Stimulated activated CD4-positive, alpha-beta T cell treated with anti-CD3 and anti-CD28 coated beads, Interleukin-1b, Interleukin-23, amount 100 ng/mL, for 24 hours (primary cell): ENCODE data around the gene LAPTM4A.

Experiments
- DNase-seq, 4 experiments: peaks; one replicate each; pipeline ENCODE4 v3.0.0-alpha.2; 2020; ENCODE audit warnings: low read depth in 4 of 4, low spot score in 1 of 4

LAPTM4A gene

GRCh38 chr2:20025065-20025786, 26.2 kb downstream of the LAPTM4A start:
- DNase-seq: no peak

GRCh38 chr2:20023688-20024087, 27.7 kb downstream of the LAPTM4A start:
- no peak for DNase-seq

- DNase-seq: no peak
Measured at GRCh38 chr2:20021405-20022009, 29.9 kb downstream of the LAPTM4A start.

- DNase-seq: no peak
Measured at GRCh38 chr2:20019747-20020146, 31.7 kb downstream of the LAPTM4A start.

GRCh38 chr2:20018601-20019152, 32.8 kb downstream of the LAPTM4A start:
- no peak for DNase-seq

- no peak for DNase-seq
Measured at GRCh38 chr2:20016346-20016745, 35.1 kb downstream of the LAPTM4A start.

- DNase-seq: no peak
Measured at GRCh38 chr2:20015482-20016083, 35.8 kb downstream of the LAPTM4A start.

- DNase-seq: no peak
Measured at GRCh38 chr2:20013126-20013849, 38.1 kb downstream of the LAPTM4A start.

GRCh38 chr2:20012282-20013125, 38.9 kb downstream of the LAPTM4A start, which contains the start of gene MATN3:
Gene MATN3, minus strand, starts transcription at chr2:20012668. Its CDS starts 37 bp downstream, at chr2:20012631.
- DNase-seq: peak in 1 of 4 experiments; percentile 3

- no peak for DNase-seq
Measured at GRCh38 chr2:20012032-20012281, 39.5 kb downstream of the LAPTM4A start.

- DNase-seq: no peak
Measured at GRCh38 chr2:20011276-20012031, 40.0 kb downstream of the LAPTM4A start.

- DNase-seq: no peak
Measured at GRCh38 chr2:20008703-20009102, 42.7 kb downstream of the LAPTM4A start.

- no peak for DNase-seq
Measured at GRCh38 chr2:20005891-20006470, 45.4 kb downstream of the LAPTM4A start.

- DNase-seq: no peak
Measured at GRCh38 chr2:20005067-20005627, 46.3 kb downstream of the LAPTM4A start.

GRCh38 chr2:20001361-20001863, 50.0 kb downstream of the LAPTM4A start:
- DNase-seq: no peak

- no peak for DNase-seq
Measured at GRCh38 chr2:19993731-19994130, 57.7 kb downstream of the LAPTM4A start.

- no peak for DNase-seq
Measured at GRCh38 chr2:19991895-19992294, 59.5 kb downstream of the LAPTM4A start.

- no peak for DNase-seq
Measured at GRCh38 chr2:19990416-19990728, 61.1 kb downstream of the LAPTM4A start.

GRCh38 chr2:19989667-19990415, 61.6 kb downstream of the LAPTM4A start, which contains the start of gene WDR35:
Gene WDR35, minus strand, starts transcription at chr2:19990105. Its CDS starts 90 bp downstream, at chr2:19990015.
- peak; percentile 80 to 90 (median 88) for DNase-seq
